ENCODE data around the gene SNED1.

Gene SNED1

GRCh38 chr2:240997856-240998705 lies at the start of gene SNED1:
TSS of gene SNED1 (plus strand) at chr2:240998618. CDS start at chr2:240998838, 220 bp downstream.
- FAIRE-seq = no peak

GRCh38 chr2:240948905-240949790 lies 49.3 kb upstream of the SNED1 start:
- no peak for FAIRE-seq

- no peak for FAIRE-seq
Observed at GRCh38 chr2:240949791-240950705, 48.4 kb upstream of the SNED1 start.

- FAIRE-seq = no peak
Observed at GRCh38 chr2:240951045-240951594, 47.3 kb upstream of the SNED1 start.

- FAIRE-seq = no peak
Observed at GRCh38 chr2:240952496-240953246, 45.7 kb upstream of the SNED1 start.

- FAIRE-seq = no peak
Observed at GRCh38 chr2:240953426-240954410, 44.7 kb upstream of the SNED1 start.

- FAIRE-seq = no peak
Observed at GRCh38 chr2:240954436-240955305, 43.7 kb upstream of the SNED1 start.

- FAIRE-seq = no peak
Observed at GRCh38 chr2:240955306-240956170, 42.9 kb upstream of the SNED1 start.

GRCh38 chr2:240956171-240956934 lies 42.1 kb upstream of the SNED1 start:
- FAIRE-seq = no peak

GRCh38 chr2:240956935-240957655 lies 41.3 kb upstream of the SNED1 start:
- no peak for FAIRE-seq

GRCh38 chr2:240957656-240958365 lies 40.6 kb upstream of the SNED1 start:
- FAIRE-seq = no peak

GRCh38 chr2:240958366-240959213 lies 39.8 kb upstream of the SNED1 start:
- FAIRE-seq = no peak

GRCh38 chr2:240959214-240959940 lies 39.0 kb upstream of the SNED1 start:
- FAIRE-seq = no peak

- no peak for FAIRE-seq
Observed at GRCh38 chr2:240959941-240960308, 38.5 kb upstream of the SNED1 start.
